ENCODE results near the gene SGSM2.

The SGSM2 gene

GRCh38 chr17:2387086-2388019 lies 50.1 kb downstream of the SGSM2 start:
- no peak for DNase-seq (ENCODE audit: extremely low spot score)
- TF ChIP-seq CTCF (IDR thresholded peaks at IDR 0.05; ENCODE audit: control extremely low read depth, extremely low read depth, low read depth, missing control alignments), result no peak
- ChIA-PET POLR2A (no interaction called here), CTCF (interaction anchor here (14.0 kb wide), 1 partner anchor 30 kb away, joined by 404 read pairs; no protein-coding TSS in a partner anchor)

- ChIA-PET POLR2A (no interaction called here), CTCF (interaction anchor here (14.0 kb wide), 1 partner anchor 29 kb away, joined by 404 read pairs; no protein-coding TSS in a partner anchor)
- DNase-seq (ENCODE audit: extremely low spot score), result no peak
- TF ChIP-seq CTCF (IDR thresholded peaks at IDR 0.05; ENCODE audit: control extremely low read depth, extremely low read depth, low read depth, missing control alignments), result no peak
Measured at GRCh38 chr17:2388020-2388682, 50.9 kb downstream of the SGSM2 start.

- DNase-seq (ENCODE audit: extremely low spot score), result no peak
- ChIA-PET POLR2A (no interaction called here), CTCF (interaction anchor here (14.0 kb wide), 1 partner anchor 28 kb away, joined by 404 read pairs; no protein-coding TSS in a partner anchor)
- TF ChIP-seq CTCF (IDR thresholded peaks at IDR 0.05; ENCODE audit: control extremely low read depth, extremely low read depth, low read depth, missing control alignments), result no peak
Measured at GRCh38 chr17:2388683-2389055, 51.4 kb downstream of the SGSM2 start.

GRCh38 chr17:2390199-2390836 lies 53.0 kb downstream of the SGSM2 start:
- POLR2A ChIA-PET, result interaction anchor here (3.7 kb wide), 1 partner anchor 7 kb away, joined by 15 read pairs; no protein-coding TSS in a partner anchor
- TF ChIP-seq CTCF (IDR thresholded peaks at IDR 0.05; ENCODE audit: control extremely low read depth, extremely low read depth, low read depth, missing control alignments), result no peak
- CTCF ChIA-PET, result interaction anchor here (2.0 to 4.5 kb wide), 3 partner anchors 8 to 26 kb away, joined by 4 to 78 read pairs (median 31); no protein-coding TSS in a partner anchor
- no peak for DNase-seq (ENCODE audit: extremely low spot score)

GRCh38 chr17:2391597-2392251 lies 54.4 kb downstream of the SGSM2 start:
- no peak for TF ChIP-seq CTCF (IDR thresholded peaks at IDR 0.05; ENCODE audit: control extremely low read depth, extremely low read depth, low read depth, missing control alignments)
- POLR2A ChIA-PET, result interaction anchor here (1.5 to 3.7 kb wide), 3 partner anchors 9 to 20 kb away, joined by 4 to 16 read pairs (median 15); no protein-coding TSS in a partner anchor
- CTCF ChIA-PET, result interaction anchor here (1.0 to 4.5 kb wide), 9 partner anchors 9 to 349 kb away, joined by 3 to 78 read pairs (median 7); partner anchors contain the start of genes HIC1 and OVCA2
- DNase-seq (ENCODE audit: extremely low spot score), result no peak

Data from GM10248 (cell line).